ENCODE data around the gene ZIC4.

ZIC4 gene

DNA sequence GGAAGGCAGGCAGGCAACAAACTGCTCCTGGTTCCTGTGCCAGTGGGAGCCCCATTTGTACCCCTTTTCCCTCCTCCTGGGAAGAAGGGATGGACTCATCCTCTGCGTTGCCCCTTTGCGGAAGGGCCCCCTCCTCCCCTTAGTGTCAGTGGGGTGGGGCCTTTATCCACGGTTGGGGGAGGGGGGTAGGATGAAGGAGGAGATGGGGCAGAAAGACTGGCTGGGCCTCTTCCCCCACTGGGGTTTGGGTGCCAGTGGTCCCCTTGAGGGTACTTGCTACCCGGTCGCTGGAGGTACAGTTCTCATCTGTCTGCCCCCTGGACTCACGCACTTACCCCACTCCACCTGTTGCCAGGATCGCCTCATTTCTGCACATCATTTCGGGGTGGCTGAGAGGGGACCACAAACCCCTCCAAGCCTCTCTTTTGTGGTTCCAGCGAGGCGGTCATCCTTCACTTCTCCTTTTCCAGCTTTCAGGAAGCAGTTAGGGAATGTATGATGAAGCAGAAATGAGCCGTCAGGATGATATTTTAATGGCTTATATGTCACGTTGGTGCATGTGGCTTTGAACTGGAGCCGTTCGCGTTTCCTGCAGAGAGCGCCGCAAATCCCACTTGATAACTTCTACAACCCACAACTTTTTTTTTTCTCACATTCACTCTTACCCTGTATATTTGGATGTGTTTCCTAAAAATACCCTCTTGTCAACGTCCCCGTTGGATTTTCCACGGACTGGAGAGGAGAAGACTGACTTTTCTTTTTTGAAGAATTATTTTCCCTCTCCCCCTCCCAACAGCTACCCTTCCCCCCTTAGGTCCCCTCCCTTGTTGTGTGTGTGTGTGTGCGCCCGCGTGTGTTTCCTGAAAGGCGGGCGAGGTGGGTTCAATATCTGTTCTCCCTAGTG, at the start of gene ZIC4:
ZIC4 (minus strand) TSS at position 516 of the 904 bp plus-strand sequence. CDS start 3,746 bp downstream, outside the sequence.
- H3K4me1 ChIP-seq (ENCODE audit: low read length) = no peaks in the 10 kb centered on the region
- H3K4me3 ChIP-seq (ENCODE audit: low read length) = no peak within 1 kb of the TSS
- H3K27me3 ChIP-seq (ENCODE audit: low read depth, low read length) = no peaks in the 10 kb centered on the region
- H3K9ac ChIP-seq (ENCODE audit: low read length) = no peak within 1 kb of the TSS
- H3K27ac ChIP-seq (ENCODE audit: low read length) = no peak within 1 kb of the TSS
- no peaks in the 10 kb centered on the region for H3K36me3 ChIP-seq (replicated peaks; ENCODE audit: low read depth, low read length)
- H4K20me1 ChIP-seq (ENCODE audit: insufficient read depth, low read length) = no peaks in the 10 kb centered on the region
- TF ChIP-seq EZH2phosphoT487 (IDR thresholded peaks at IDR 0.05; ENCODE audit: low read depth) = no peak
- TF ChIP-seq, protein P1, sequence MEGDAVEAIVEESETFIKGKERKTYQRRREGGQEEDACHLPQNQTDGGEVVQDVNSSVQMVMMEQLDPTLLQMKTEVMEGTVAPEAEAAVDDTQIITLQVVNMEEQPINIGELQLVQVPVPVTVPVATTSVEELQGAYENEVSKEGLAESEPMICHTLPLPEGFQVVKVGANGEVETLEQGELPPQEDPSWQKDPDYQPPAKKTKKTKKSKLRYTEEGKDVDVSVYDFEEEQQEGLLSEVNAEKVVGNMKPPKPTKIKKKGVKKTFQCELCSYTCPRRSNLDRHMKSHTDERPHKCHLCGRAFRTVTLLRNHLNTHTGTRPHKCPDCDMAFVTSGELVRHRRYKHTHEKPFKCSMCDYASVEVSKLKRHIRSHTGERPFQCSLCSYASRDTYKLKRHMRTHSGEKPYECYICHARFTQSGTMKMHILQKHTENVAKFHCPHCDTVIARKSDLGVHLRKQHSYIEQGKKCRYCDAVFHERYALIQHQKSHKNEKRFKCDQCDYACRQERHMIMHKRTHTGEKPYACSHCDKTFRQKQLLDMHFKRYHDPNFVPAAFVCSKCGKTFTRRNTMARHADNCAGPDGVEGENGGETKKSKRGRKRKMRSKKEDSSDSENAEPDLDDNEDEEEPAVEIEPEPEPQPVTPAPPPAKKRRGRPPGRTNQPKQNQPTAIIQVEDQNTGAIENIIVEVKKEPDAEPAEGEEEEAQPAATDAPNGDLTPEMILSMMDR (IDR thresholded peaks at IDR 0.05; ENCODE audit: low read depth, low read length) = no peak
- H3K79me2 ChIP-seq (ENCODE audit: low read length) = no peaks in the 10 kb centered on the region
- peaks cover 3% of the 10 kb centered on the region; the same call in 1 of the 2 replicates for H3K9me3 ChIP-seq (ENCODE audit: insufficient read depth, low read length)
- no peak within 1 kb of the TSS for H2AFZ ChIP-seq (ENCODE audit: low read depth, low read length)
- no peak within 1 kb of the TSS for H3K4me2 ChIP-seq (ENCODE audit: low read length)

DNA sequence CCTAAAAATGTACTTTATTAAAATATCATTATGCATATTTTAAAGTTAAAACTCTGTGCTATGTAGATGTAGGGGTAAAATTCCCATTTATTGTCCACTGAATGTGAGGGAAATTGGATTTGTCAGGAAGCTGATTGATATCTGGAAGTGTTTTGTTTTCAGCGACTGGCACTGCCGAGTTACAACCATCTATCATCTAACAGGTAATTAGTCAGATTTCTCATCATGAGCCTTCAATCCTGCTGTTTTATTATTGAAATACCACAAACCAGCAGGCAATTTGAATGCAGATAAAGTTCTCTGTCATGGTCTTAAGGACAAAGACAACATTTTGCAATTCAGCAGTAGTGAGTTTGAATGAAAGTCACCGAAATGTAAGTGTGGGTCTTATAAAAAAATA, 43.3 kb upstream of the ZIC4 start:
- Histone ChIP-seq H3K27ac (ENCODE audit: low read length) (no peak overlapping the region), H3K79me2 (ENCODE audit: low read length) (no peaks in the 10 kb centered on the region), H3K9me3 (ENCODE audit: insufficient read depth, low read length) (no peaks in the 10 kb centered on the region), H4K20me1 (ENCODE audit: insufficient read depth, low read length) (no peaks in the 10 kb centered on the region), H2AFZ (ENCODE audit: low read depth, low read length) (no peak overlapping the region), H3K27me3 (ENCODE audit: low read depth, low read length) (no peaks in the 10 kb centered on the region), H3K9ac (ENCODE audit: low read length) (no peak overlapping the region), H3K4me1 (ENCODE audit: low read length) (no peaks in the 10 kb centered on the region), H3K4me3 (ENCODE audit: low read length) (no peak overlapping the region), H3K36me3 (replicated peaks; ENCODE audit: low read depth, low read length) (no peaks in the 10 kb centered on the region), H3K4me2 (ENCODE audit: low read length) (no peak overlapping the region)
- TF ChIP-seq, protein P1 (IDR thresholded peaks at IDR 0.05; ENCODE audit: low read depth, low read length) = no peak
- no peak for TF ChIP-seq EZH2phosphoT487 (IDR thresholded peaks at IDR 0.05; ENCODE audit: low read depth)

DNA sequence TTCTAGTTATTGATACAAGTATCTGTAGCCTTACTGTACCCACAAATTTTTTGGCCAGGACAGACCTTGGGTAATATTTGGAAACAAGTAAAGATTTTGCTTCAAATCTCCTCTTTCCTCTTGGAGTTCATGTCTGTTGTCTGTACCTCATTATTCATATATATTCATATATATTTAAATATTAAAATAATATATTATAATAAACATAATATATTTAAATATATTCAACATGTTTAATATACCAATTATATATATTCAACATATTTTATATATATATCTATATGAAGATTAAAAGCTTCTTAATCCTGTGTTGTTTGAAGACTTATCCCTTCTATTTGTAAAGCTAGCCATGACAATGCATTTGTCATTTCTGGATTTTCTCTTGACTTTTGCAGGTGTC, 40.9 kb upstream of the ZIC4 start:
- no peak for TF ChIP-seq EZH2phosphoT487 (IDR thresholded peaks at IDR 0.05; ENCODE audit: low read depth)
- TF ChIP-seq, protein P1 (IDR thresholded peaks at IDR 0.05; ENCODE audit: low read depth, low read length) = no peak
- H3K4me1 ChIP-seq (ENCODE audit: low read length) = no peaks in the 10 kb centered on the region
- no peak overlapping the region for H2AFZ ChIP-seq (ENCODE audit: low read depth, low read length)

DNA sequence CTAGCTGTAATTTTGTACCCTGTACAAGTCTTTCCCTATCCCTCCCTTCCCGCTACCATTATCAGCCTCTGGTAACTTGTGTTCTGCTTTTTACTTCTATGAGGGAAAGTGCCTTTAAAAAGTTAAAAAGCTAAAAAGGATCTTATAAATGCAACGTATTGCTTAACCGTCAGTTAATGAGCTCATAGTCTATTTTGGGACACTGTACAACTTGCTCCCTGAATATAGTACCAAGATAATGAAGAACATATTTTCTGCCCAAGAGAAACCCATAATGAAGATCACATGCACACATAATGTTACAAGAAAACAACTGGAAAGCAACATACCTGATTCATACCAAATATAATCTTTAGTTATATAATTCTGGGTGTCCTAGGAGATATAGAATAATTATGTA, 25.4 kb upstream of the ZIC4 start:
- Histone ChIP-seq H3K27me3 (ENCODE audit: low read depth, low read length) (no peaks in the 10 kb centered on the region), H3K4me2 (ENCODE audit: low read length) (no peak overlapping the region), H2AFZ (ENCODE audit: low read depth, low read length) (no peak overlapping the region), H3K27ac (ENCODE audit: low read length) (no peak overlapping the region), H3K9ac (ENCODE audit: low read length) (no peak overlapping the region), H3K79me2 (ENCODE audit: low read length) (no peaks in the 10 kb centered on the region), H3K4me3 (ENCODE audit: low read length) (no peak overlapping the region), H3K36me3 (replicated peaks; ENCODE audit: low read depth, low read length) (no peaks in the 10 kb centered on the region), H3K4me1 (ENCODE audit: low read length) (no peaks in the 10 kb centered on the region; the same call in 1 of the 2 replicates), H3K9me3 (ENCODE audit: insufficient read depth, low read length) (no peaks in the 10 kb centered on the region), H4K20me1 (ENCODE audit: insufficient read depth, low read length) (no peaks in the 10 kb centered on the region)
- TF ChIP-seq, protein P1 (IDR thresholded peaks at IDR 0.05; ENCODE audit: low read depth, low read length) = no peak
- TF ChIP-seq EZH2phosphoT487 (IDR thresholded peaks at IDR 0.05; ENCODE audit: low read depth) = no peak

More for the DNA sequence above, 40.9 kb upstream of the ZIC4 start:
- Histone ChIP-seq H3K4me2 (ENCODE audit: low read length) (no peak overlapping the region), H3K9me3 (ENCODE audit: insufficient read depth, low read length) (no peaks in the 10 kb centered on the region), H3K4me3 (ENCODE audit: low read length) (no peak overlapping the region), H3K27ac (ENCODE audit: low read length) (no peak overlapping the region), H3K36me3 (replicated peaks; ENCODE audit: low read depth, low read length) (no peaks in the 10 kb centered on the region), H3K27me3 (ENCODE audit: low read depth, low read length) (no peaks in the 10 kb centered on the region), H3K9ac (ENCODE audit: low read length) (no peak overlapping the region), H4K20me1 (ENCODE audit: insufficient read depth, low read length) (no peaks in the 10 kb centered on the region), H3K79me2 (ENCODE audit: low read length) (no peaks in the 10 kb centered on the region)

Measured in OCI-LY3 (cell line).